Smooth muscle cell (in vitro differentiated cells): ENCODE results near the gene LYRM4. TPM values are rescaled to one million over a fixed set of nuclear protein-coding genes. Genes with fewer than 3 reads are reported as not detected.

Experiments
- DNase-seq: peaks from one replicate; lab custom pipeline; 2025; ENCODE audit not compliant: unreplicated experiment; lab: John Stamatoyannopoulos, UW
- H2AFZ ChIP-seq: fragments of 200-600 bp; sonication (generic); 2 replicates; pipeline ENCODE4 v1.6.0; 2016; ENCODE audit warnings: antibody characterized with exemption, low read depth, mild to moderate bottlenecking
- H3F3A ChIP-seq: fragments of 200-600 bp; sonication (generic); 2 replicates; pipeline ENCODE4 v1.6.0; 2017; ENCODE audit warnings: antibody characterized with exemption, low read depth
- H3K27ac ChIP-seq: fragments of 200-600 bp; sonication (generic); 2 replicates; pipeline ENCODE4 v1.5.1; 2016; ENCODE audit warnings: low read depth, mild to moderate bottlenecking
- H3K27me3 ChIP-seq: fragments of 200-600 bp; sonication (generic); 2 replicates; pipeline ENCODE4 v1.6.1; 2016; ENCODE audit warnings: low read depth, mild to moderate bottlenecking
- H3K36me3 ChIP-seq: fragments of 200-600 bp; sonication (generic); 2 replicates; pipeline ENCODE4 v1.5.1; 2016; ENCODE audit warnings: low read depth
- H3K4me1 ChIP-seq: fragments of 200-600 bp; sonication (generic); 2 replicates; pipeline ENCODE4 v1.5.1; 2016; ENCODE audit warnings: low read depth
- H3K4me2 ChIP-seq: fragments of 200-600 bp; sonication (generic); 2 replicates; pipeline ENCODE4 v1.6.0; 2016; ENCODE audit warnings: mild to moderate bottlenecking
- H3K4me3 ChIP-seq: fragments of 200-600 bp; sonication (generic); 2 replicates; pipeline ENCODE4 v1.5.1; 2016; ENCODE audit warnings: mild to moderate bottlenecking
- H3K79me2 ChIP-seq: fragments of 200-600 bp; sonication (generic); 2 replicates; pipeline ENCODE4 v1.6.0; 2016; ENCODE audit warnings: low read depth, mild to moderate bottlenecking
- H3K9ac ChIP-seq: fragments of 200-600 bp; sonication (generic); 2 replicates; pipeline ENCODE4 v1.6.0; 2016; ENCODE audit warnings: low read depth
- H3K9me3 ChIP-seq: fragments of 200-600 bp; sonication (generic); replicated peaks from 2 replicates; pipeline ENCODE4 v1.5.1; 2016; ENCODE audit warnings: low read depth
- H4K20me1 ChIP-seq: fragments of 200-600 bp; sonication (generic); 2 replicates; pipeline ENCODE4 v1.6.0; 2016; ENCODE audit warnings: low read depth
- CTCF ChIP-seq: fragments of 200-600 bp; sonication (generic); IDR thresholded peaks from 2 replicates; pipeline ENCODE4 v1.5.1; 2017; ENCODE audit warnings: borderline replicate concordance, mild to moderate bottlenecking, antibody characterized with exemption; ENCODE audit not compliant: insufficient read depth, poor library complexity, severe bottlenecking
- WGBS: methylation state at CpG from one replicate; pipeline ENCODE4 v1.1.7; 2016; ENCODE audit warnings: low lambda C conversion rate; 5-methylcytosine and 5-hydroxymethylcytosine counted together
- polyA plus RNA-seq: library from polyadenylated mRNA; unstranded; fragments of >200 nt; fragmentation: Nextera tagmentation; extraction: Ambion mirVana; gene quantifications from 2 replicates; pipeline ENCODE4 v1.2.1, GENCODE V29; 2016
- total RNA-seq: library from RNA; depleted of rRNA; stranded (reverse); fragments of >200 nt; gene quantifications from 2 replicates; pipeline ENCODE4 v1.2.3, GENCODE V29; 2014

The LYRM4 gene
- total and polyA plus RNA-seq, 2 experiments from 2014 or later: 26.1 to 27.1 TPM

GRCh38 chr6:5181510-5182317 lies 79.0 kb downstream of the LYRM4 start:
- no peaks in the 10 kb centered on the region for H3K4me1 ChIP-seq
- no peak overlapping the region for H3K9ac ChIP-seq
- no peaks in the 10 kb centered on the region for H3F3A ChIP-seq
- no peak overlapping the region for H2AFZ ChIP-seq
- H3K27ac ChIP-seq: no peak overlapping the region
- H3K27me3 ChIP-seq: no peaks in the 10 kb centered on the region
- DNase-seq: no peak
- no peaks in the 10 kb centered on the region for H4K20me1 ChIP-seq
- H3K9me3 ChIP-seq: no peaks in the 10 kb centered on the region
- H3K4me2 ChIP-seq: no peak overlapping the region
- H3K4me3 ChIP-seq: no peak overlapping the region
- no peaks in the 10 kb centered on the region for H3K79me2 ChIP-seq
- 71% methylated on average over 4 of the region's 4 CpGs for WGBS
- H3K36me3 ChIP-seq: no peaks in the 10 kb centered on the region
- TF ChIP-seq CTCF: no peak

DNA sequence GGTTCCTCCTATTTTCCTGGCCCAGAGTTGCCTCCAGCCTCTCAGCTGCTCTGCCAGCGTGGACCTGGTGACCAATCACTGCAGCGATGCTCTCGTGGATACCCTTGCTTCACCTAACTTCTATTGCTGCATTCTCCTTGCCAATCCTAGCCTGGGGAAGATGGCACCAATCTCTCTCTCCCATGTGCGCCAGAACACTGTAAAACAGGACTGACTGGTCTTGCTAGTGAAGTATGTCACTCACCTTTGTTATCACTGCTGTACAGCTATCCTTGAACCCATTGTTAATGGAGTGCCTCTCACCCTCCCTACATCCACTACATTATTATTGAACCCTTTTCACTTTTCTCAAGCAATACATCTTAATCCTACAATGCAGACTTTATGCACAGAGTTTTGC lies 80.1 kb downstream of the LYRM4 start:
- Histone ChIP-seq H3K36me3 (no peaks in the 10 kb centered on the region), H3K4me2 (no peak overlapping the region), H3K27me3 (no peaks in the 10 kb centered on the region), H2AFZ (no peak overlapping the region), H3K9me3 (no peaks in the 10 kb centered on the region), H3K4me3 (no peak overlapping the region), H4K20me1 (no peaks in the 10 kb centered on the region), H3K79me2 (no peaks in the 10 kb centered on the region), H3K9ac (no peak overlapping the region), H3K27ac (no peak overlapping the region), H3K4me1 (no peaks in the 10 kb centered on the region), H3F3A (no peaks in the 10 kb centered on the region)
- no peak for TF ChIP-seq CTCF
- WGBS: 93% methylated on average over 4 of the region's 4 CpGs
- DNase-seq: no peak

- no peaks in the 10 kb centered on the region for H4K20me1 ChIP-seq
- H3K27ac ChIP-seq: no peak overlapping the region
- H3K4me1 ChIP-seq: no peaks in the 10 kb centered on the region
- no peak overlapping the region for H2AFZ ChIP-seq
- H3K9me3 ChIP-seq: no peaks in the 10 kb centered on the region
- no peak overlapping the region for H3K4me3 ChIP-seq
- 97% methylated on average over 5 of the region's 5 CpGs for WGBS
- H3K36me3 ChIP-seq: no peaks in the 10 kb centered on the region
- H3K9ac ChIP-seq: no peak overlapping the region
- TF ChIP-seq CTCF: no peak
- no peak for DNase-seq
- no peaks in the 10 kb centered on the region for H3F3A ChIP-seq
- no peaks in the 10 kb centered on the region for H3K27me3 ChIP-seq
- H3K79me2 ChIP-seq: no peaks in the 10 kb centered on the region
- no peak overlapping the region for H3K4me2 ChIP-seq
Observed at GRCh38 chr6:5179917-5180316, 80.8 kb downstream of the LYRM4 start.

- Histone ChIP-seq H4K20me1 (no peaks in the 10 kb centered on the region), H2AFZ (no peak overlapping the region), H3K27me3 (no peaks in the 10 kb centered on the region), H3K4me1 (peaks cover 6% of the 10 kb centered on the region), H3K4me3 (no peak overlapping the region), H3K27ac (no peak overlapping the region), H3K36me3 (no peaks in the 10 kb centered on the region), H3K9me3 (no peaks in the 10 kb centered on the region), H3K4me2 (no peak overlapping the region), H3F3A (no peaks in the 10 kb centered on the region), H3K9ac (no peak overlapping the region), H3K79me2 (no peaks in the 10 kb centered on the region)
- no peak for DNase-seq
- no peak for TF ChIP-seq CTCF
- WGBS: 88% methylated on average over 2 of the region's 2 CpGs
Observed at GRCh38 chr6:5178806-5179205, 81.9 kb downstream of the LYRM4 start.
